Activated CD8-positive, alpha-beta memory T cell treated with anti-CD3 and anti-CD28 coated beads for 36 hours (primary cell): ENCODE results near the gene MAP2K5. TPM values are rescaled to one million over a fixed set of nuclear protein-coding genes. Genes with fewer than 3 reads are reported as not detected.

Experiments
- CTCF ChIA-PET: fragments of 350-600 bp; sonication (Branson Sonifier 250); formaldehyde crosslinking; loops from one replicate; lab custom pipeline; 2021; ENCODE audit warnings: antibody characterized with exemption; lab: Charles Lee
- POLR2A ChIA-PET: fragments of 350-600 bp; sonication (Branson Sonifier 250); formaldehyde crosslinking; loops from one replicate; lab custom pipeline; 2021; ENCODE audit warnings: antibody characterized with exemption; lab: Charles Lee
- total RNA-seq, 2 experiments: library from RNA; stranded (reverse); gene quantifications; one replicate each; pipeline ENCODE4 v1.2.3, GENCODE V29; 2021

Gene MAP2K5
- total RNA-seq, 2 experiments from 2014 or later: 19.1 to 20.8 TPM

- ChIA-PET POLR2A (no interaction called here), CTCF (interaction anchor here (0.6 kb wide), 1 partner anchor 74 kb away, joined by 3 read pairs; no protein-coding TSS in a partner anchor)
These were observed 242.4 kb downstream of the MAP2K5 start for GRCh38 chr15:67784856-67785430.

GRCh38 chr15:67785431-67785830 is 242.9 kb downstream of the MAP2K5 start:
- ChIA-PET POLR2A (no interaction called here), CTCF (interaction anchor here (0.6 kb wide), 1 partner anchor 74 kb away, joined by 3 read pairs; no protein-coding TSS in a partner anchor)

- ChIA-PET CTCF (no interaction called here), POLR2A (no interaction called here)
These were observed 244.1 kb downstream of the MAP2K5 start for GRCh38 chr15:67786646-67787045.

- CTCF ChIA-PET: interaction anchor here (0.6 to 0.7 kb wide), 2 partner anchors 75 to 154 kb away, joined by 3 read pairs; no protein-coding TSS in a partner anchor
- POLR2A ChIA-PET: no interaction called here
These were observed 246.5 kb downstream of the MAP2K5 start for GRCh38 chr15:67788986-67789385.

GRCh38 chr15:67790610-67791319 is 248.3 kb downstream of the MAP2K5 start:
- CTCF ChIA-PET: no interaction called here
- POLR2A ChIA-PET: no interaction called here

- CTCF ChIA-PET: interaction anchor here (1.0 kb wide), 1 partner anchor 37 kb away, joined by 3 read pairs; no protein-coding TSS in a partner anchor
- POLR2A ChIA-PET: no interaction called here
These were observed 249.9 kb downstream of the MAP2K5 start for GRCh38 chr15:67792250-67792942.

- CTCF ChIA-PET: no interaction called here
These were observed 252.5 kb downstream of the MAP2K5 start for GRCh38 chr15:67794832-67795574.

GRCh38 chr15:67796196-67797127 is 254.0 kb downstream of the MAP2K5 start:
- ChIA-PET POLR2A (no interaction called here), CTCF (no interaction called here)

More at GRCh38 chr15:67794832-67795574, 252.5 kb downstream of the MAP2K5 start:
- POLR2A ChIA-PET: no interaction called here

- CTCF ChIA-PET: no interaction called here
These were observed 257.3 kb downstream of the MAP2K5 start for GRCh38 chr15:67799801-67800205.

GRCh38 chr15:67801142-67801541 is 258.6 kb downstream of the MAP2K5 start:
- ChIA-PET CTCF (no interaction called here), POLR2A (no interaction called here)

More at GRCh38 chr15:67799801-67800205, 257.3 kb downstream of the MAP2K5 start:
- POLR2A ChIA-PET: no interaction called here

- POLR2A ChIA-PET: no interaction called here
- CTCF ChIA-PET: no interaction called here
These were observed 259.7 kb downstream of the MAP2K5 start for GRCh38 chr15:67801926-67802914.

- ChIA-PET CTCF (no interaction called here), POLR2A (no interaction called here)
These were observed 260.8 kb downstream of the MAP2K5 start for GRCh38 chr15:67803299-67803698.

GRCh38 chr15:67803996-67804843 is 261.7 kb downstream of the MAP2K5 start:
- ChIA-PET POLR2A (no interaction called here), CTCF (no interaction called here)

- POLR2A ChIA-PET: no interaction called here
These were observed 262.6 kb downstream of the MAP2K5 start for GRCh38 chr15:67805008-67805665.

GRCh38 chr15:67805666-67806516 is 263.4 kb downstream of the MAP2K5 start:
- CTCF ChIA-PET: no interaction called here
- POLR2A ChIA-PET: no interaction called here

More at GRCh38 chr15:67805008-67805665, 262.6 kb downstream of the MAP2K5 start:
- CTCF ChIA-PET: no interaction called here
